SK-N-SH treated with all-trans-retinoic acid at 6 μM for 48 hours (cell line): Measurements from ENCODE around the gene NDUFS3.
"Not testable (repeated sequence)": the region's sequence is repeated elsewhere in the genome, so short reads cannot be mapped to it uniquely, and the experiment has no call there.

ENCODE experiments used
- ATAC-seq: fragments of 200-7000 bp; cut with Tn5 transposase; 3 replicates; pipeline ENCODE4 v1.9.1; 2020; ENCODE audit warnings: mild to moderate bottlenecking, moderate library complexity
- ARNTL ChIP-seq: fragments of 450-650 bp; formaldehyde crosslinking; IDR thresholded peaks from 2 replicates; pipeline ENCODE4 v1.5.0; 2020; ENCODE audit warnings: low read depth, mild to moderate bottlenecking, moderate library complexity, borderline replicate concordance
- BACH2 ChIP-seq: fragments of 250-450 bp; sonication (Bioruptor Pico); IDR thresholded peaks from 2 replicates; pipeline ENCODE4 v1.9.0; 2021; ENCODE audit warnings: mild to moderate bottlenecking, borderline replicate concordance
- CSDC2 ChIP-seq: fragments of 250-450 bp; sonication (Bioruptor Pico); IDR thresholded peaks from 2 replicates; pipeline ENCODE4 v1.5.0; 2020; ENCODE audit warnings: mild to moderate bottlenecking, moderate library complexity
- ESRRG ChIP-seq: fragments of 250-450 bp; sonication (Bioruptor Pico); IDR thresholded peaks from 2 replicates; pipeline ENCODE4 v1.6.1; 2021; ENCODE audit warnings: mild to moderate bottlenecking
- GLIS3 ChIP-seq: fragments of 250-450 bp; sonication (Bioruptor Pico); IDR thresholded peaks from 2 replicates; pipeline ENCODE4 v1.5.0; 2020; ENCODE audit warnings: mild to moderate bottlenecking, moderate library complexity
- ISL1 ChIP-seq: fragments of 250-450 bp; sonication (Bioruptor Pico); IDR thresholded peaks from 2 replicates; pipeline ENCODE4 v2.1.2; 2022; ENCODE audit warnings: mild to moderate bottlenecking, moderate library complexity
- OSR1 ChIP-seq: fragments of 250-450 bp; sonication (Bioruptor Pico); IDR thresholded peaks from 2 replicates; pipeline ENCODE4 v1.8.0; 2022; ENCODE audit warnings: moderate library complexity, mild to moderate bottlenecking, inconsistent platforms
- POU6F1 ChIP-seq: fragments of 250-450 bp; sonication (Bioruptor Pico); IDR thresholded peaks from 2 replicates; pipeline ENCODE4 v1.8.0; 2021; ENCODE audit warnings: low read depth, mild to moderate bottlenecking, moderate library complexity, borderline replicate concordance
- PPARA ChIP-seq: fragments of 250-450 bp; sonication (Bioruptor Pico); IDR thresholded peaks from 2 replicates; pipeline ENCODE4 v1.5.0; 2020; ENCODE audit warnings: mild to moderate bottlenecking, borderline replicate concordance
- RARB ChIP-seq: fragments of 250-450 bp; sonication (Bioruptor Pico); IDR thresholded peaks from 2 replicates; pipeline ENCODE4 v1.8.0; 2021; ENCODE audit warnings: mild to moderate bottlenecking, moderate library complexity
- SNAI2 ChIP-seq: fragments of 250-450 bp; sonication (Bioruptor Pico); IDR thresholded peaks from 2 replicates; pipeline ENCODE4 v1.5.0; 2020; ENCODE audit warnings: mild to moderate bottlenecking, moderate library complexity
- TOX ChIP-seq: fragments of 250-450 bp; sonication (Bioruptor Pico); IDR thresholded peaks from 2 replicates; pipeline ENCODE4 v1.8.0; 2021; ENCODE audit warnings: mild to moderate bottlenecking, moderate library complexity, borderline replicate concordance
- ZC3H10 ChIP-seq: fragments of 250-450 bp; sonication (Bioruptor Pico); IDR thresholded peaks from 2 replicates; pipeline ENCODE4 v1.5.1; 2021; ENCODE audit warnings: mild to moderate bottlenecking, moderate library complexity
- ZFP3 ChIP-seq: fragments of 250-450 bp; sonication (Bioruptor Pico); IDR thresholded peaks from 2 replicates; pipeline ENCODE4 v1.5.0; 2020; ENCODE audit warnings: mild to moderate bottlenecking, moderate library complexity
- ZFP30 ChIP-seq: fragments of 450-650 bp; formaldehyde crosslinking; IDR thresholded peaks from 2 replicates; pipeline ENCODE4 v1.5.0; 2022; ENCODE audit warnings: mild to moderate bottlenecking, moderate library complexity
- ZNF565 ChIP-seq: fragments of 450-650 bp; formaldehyde crosslinking; conservative IDR thresholded peaks from 2 replicates; pipeline ENCODE4 v1.5.0; 2020; ENCODE audit warnings: low read depth, mild to moderate bottlenecking, moderate library complexity
- ZNF8 ChIP-seq: fragments of 450-650 bp; formaldehyde crosslinking; IDR thresholded peaks from 2 replicates; pipeline ENCODE4 v1.5.0; 2020; ENCODE audit warnings: mild to moderate bottlenecking, moderate library complexity
- TF ChIP-seq, protein P1 (sequence below): fragments of 250-450 bp; sonication (Bioruptor Pico); IDR thresholded peaks from 2 replicates; pipeline ENCODE4 v1.5.0; 2020; ENCODE audit warnings: mild to moderate bottlenecking, moderate library complexity

Gene NDUFS3

DNA sequence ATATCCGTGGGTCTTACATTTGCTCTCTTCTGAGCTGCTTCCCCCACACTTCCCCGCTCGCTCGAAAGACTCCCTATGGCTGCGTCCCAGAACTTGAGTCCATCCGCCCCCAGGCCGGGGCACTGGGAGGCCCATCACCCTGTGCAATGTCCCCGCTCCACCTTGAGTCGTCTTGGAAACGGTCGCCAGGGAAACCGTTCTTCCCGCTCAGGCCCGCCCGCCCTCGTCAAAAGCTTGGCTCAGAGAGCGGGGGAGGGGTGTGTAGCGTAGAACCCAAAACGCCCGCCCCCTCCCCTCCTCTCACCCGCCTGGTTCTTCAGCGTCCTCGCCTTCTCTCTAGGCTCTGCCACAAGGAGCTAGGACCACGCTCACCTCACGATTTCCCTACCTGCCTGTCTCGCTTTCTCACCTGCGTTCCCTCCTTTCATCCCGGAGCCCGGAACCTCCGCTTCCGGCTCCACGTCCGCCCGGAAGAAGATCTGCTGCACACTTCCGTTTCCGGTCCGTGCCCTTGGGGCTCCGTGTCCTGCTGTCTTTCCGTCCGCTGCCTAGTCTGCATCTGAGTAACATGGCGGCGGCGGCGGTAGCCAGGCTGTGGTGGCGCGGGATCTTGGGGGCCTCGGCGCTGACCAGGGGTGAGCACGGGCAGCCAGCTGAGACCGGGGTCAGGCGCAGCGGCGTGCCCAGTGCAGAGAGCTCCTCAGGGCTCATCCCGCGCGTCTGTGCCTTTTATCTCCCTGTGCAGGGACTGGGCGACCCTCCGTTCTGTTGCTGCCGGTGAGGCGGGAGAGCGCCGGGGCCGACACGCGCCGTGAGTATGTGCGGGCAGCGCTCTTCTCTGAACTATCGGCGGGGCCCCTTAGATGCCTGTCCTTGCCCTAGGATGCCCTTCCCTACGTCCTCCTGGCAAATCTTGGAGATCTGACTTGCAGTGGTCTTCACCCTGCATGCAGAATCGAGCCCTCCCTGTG lies at the start of gene NDUFS3, which contains the start of gene KBTBD4:
Gene NDUFS3 (plus strand): TSS at position 551 of the 971 bp plus-strand sequence. CDS start 18 bp downstream, at position 569.
Gene KBTBD4 (minus strand): TSS at position 447 of the 971 bp plus-strand sequence. CDS start 19 bp downstream, at position 428.
- peak; percentile 92 for ATAC-seq
- TF ChIP-seq, protein P1, sequence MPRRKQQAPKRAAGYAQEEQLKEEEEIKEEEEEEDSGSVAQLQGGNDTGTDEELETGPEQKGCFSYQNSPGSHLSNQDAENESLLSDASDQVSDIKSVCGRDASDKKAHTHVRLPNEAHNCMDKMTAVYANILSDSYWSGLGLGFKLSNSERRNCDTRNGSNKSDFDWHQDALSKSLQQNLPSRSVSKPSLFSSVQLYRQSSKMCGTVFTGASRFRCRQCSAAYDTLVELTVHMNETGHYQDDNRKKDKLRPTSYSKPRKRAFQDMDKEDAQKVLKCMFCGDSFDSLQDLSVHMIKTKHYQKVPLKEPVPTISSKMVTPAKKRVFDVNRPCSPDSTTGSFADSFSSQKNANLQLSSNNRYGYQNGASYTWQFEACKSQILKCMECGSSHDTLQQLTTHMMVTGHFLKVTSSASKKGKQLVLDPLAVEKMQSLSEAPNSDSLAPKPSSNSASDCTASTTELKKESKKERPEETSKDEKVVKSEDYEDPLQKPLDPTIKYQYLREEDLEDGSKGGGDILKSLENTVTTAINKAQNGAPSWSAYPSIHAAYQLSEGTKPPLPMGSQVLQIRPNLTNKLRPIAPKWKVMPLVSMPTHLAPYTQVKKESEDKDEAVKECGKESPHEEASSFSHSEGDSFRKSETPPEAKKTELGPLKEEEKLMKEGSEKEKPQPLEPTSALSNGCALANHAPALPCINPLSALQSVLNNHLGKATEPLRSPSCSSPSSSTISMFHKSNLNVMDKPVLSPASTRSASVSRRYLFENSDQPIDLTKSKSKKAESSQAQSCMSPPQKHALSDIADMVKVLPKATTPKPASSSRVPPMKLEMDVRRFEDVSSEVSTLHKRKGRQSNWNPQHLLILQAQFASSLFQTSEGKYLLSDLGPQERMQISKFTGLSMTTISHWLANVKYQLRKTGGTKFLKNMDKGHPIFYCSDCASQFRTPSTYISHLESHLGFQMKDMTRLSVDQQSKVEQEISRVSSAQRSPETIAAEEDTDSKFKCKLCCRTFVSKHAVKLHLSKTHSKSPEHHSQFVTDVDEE = 0 out of 2 replicates have a peak, but pooled peaks have one; percentile 33
- TF ChIP-seq ZNF8 (CRISPR knock-in tag) (no peak), ZFP30 (CRISPR knock-in tag) (no peak), PPARA (CRISPR knock-in tag) (no peak), OSR1 (no peak), CSDC2 (CRISPR knock-in tag) (no peak)
- TF ChIP-seq, all 23 proteins: peak for 1

DNA sequence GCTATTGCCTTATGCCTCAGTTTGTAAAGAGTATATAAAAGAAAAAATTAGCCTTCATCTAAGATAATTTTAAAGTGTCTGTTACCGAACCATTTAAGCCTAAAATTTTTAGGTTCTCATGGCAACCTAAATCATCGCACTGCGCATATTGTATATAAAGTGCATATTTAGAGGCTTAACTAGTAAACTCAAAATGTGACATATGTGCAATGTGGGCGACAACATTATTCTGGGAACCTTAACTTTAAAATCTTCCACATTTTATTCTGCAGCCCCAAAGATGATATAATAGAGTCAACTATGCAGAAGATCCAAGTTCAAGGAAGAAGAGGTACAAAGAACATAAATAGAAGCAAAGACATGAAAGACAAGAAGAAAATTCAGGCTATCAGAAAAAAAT lies 48.9 kb upstream of the NDUFS3 start:
- no peak for ATAC-seq

GRCh38 chr11:47530721-47531120 lies 48.2 kb upstream of the NDUFS3 start:
- ATAC-seq = not testable (repeated sequence)

More for the DNA sequence above, 48.9 kb upstream of the NDUFS3 start:
- TF ChIP-seq ZC3H10 = no peak
- TF ChIP-seq ARNTL (CRISPR knock-in tag) = no peak
- no peak for TF ChIP-seq ZFP3 (CRISPR knock-in tag)
- no peak for TF ChIP-seq ZNF565 (CRISPR knock-in tag)
- TF ChIP-seq BACH2 (CRISPR knock-in tag) = no peak
- TF ChIP-seq GLIS3 (CRISPR knock-in tag) = no peak
- TF ChIP-seq PPARA (CRISPR knock-in tag) = no peak
- TF ChIP-seq POU6F1 = no peak
- TF ChIP-seq ISL1 (CRISPR knock-in tag) = no peak
- no peak for TF ChIP-seq OSR1
- no peak for TF ChIP-seq TOX
- TF ChIP-seq RARB (CRISPR knock-in tag) = no peak
- no peak for TF ChIP-seq ESRRG (CRISPR knock-in tag)
- TF ChIP-seq, protein P1 = no peak
- no peak for TF ChIP-seq CSDC2 (CRISPR knock-in tag)

DNA sequence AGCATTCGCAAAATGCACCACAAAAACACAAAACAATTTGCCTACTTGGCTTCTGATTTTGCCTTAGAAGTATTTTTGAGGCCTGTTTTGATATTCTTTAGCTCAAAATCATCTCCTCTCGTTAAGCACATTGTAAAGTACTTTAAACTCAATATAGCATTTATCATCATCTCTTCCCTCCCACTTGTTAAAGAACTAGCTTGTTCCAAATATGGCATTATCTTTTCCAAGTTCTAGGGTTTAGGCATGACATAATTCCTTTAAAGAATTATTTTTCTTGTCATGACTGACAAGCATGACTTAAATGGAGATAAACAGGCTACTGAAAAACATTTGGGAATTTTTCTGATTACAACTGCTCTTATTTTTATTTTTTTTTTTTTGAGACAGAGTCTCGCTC lies 47.2 kb upstream of the NDUFS3 start:
- TF ChIP-seq SNAI2 (CRISPR knock-in tag) (no peak), ISL1 (CRISPR knock-in tag) (0 out of 2 replicates have a peak, but pooled peaks have one; percentile 6), PPARA (CRISPR knock-in tag) (no peak)
- no peak for ATAC-seq
